Measurements from ENCODE around the gene MYO5A. TPM values are rescaled to one million over a fixed set of nuclear protein-coding genes. Genes with fewer than 3 reads are reported as not detected.
A peak's percentile ranks its signal among the peaks of the same experiment; 100 is the strongest.

Gene MYO5A
- total and polyA plus RNA-seq, 8 donors = 2.4 to 11.9 (median 8.1) TPM

GRCh38 chr15:52509500-52510245, 19.0 kb downstream of the MYO5A start:
- peaks cover 0 to 3% (median 0%) of the 10 kb centered on the region in 3 donors for H3K4me1 ChIP-seq
- intact Hi-C loops (cut with DNase I) = no loop called here
- no peak overlapping the region for H3K27ac ChIP-seq
- DNase-seq = no peak
- WGBS, 2 donors = 70 to 74% methylated on average over 3 of the region's 3 CpGs
- ATAC-seq = no peak
- H3K36me3 ChIP-seq = no peaks in the 10 kb centered on the region
- H3K9me3 ChIP-seq = no peaks in the 10 kb centered on the region
- TF ChIP-seq CTCF (IDR thresholded peaks at IDR 0.05) = no peak
- no peak for FAIRE-seq
- no peak overlapping the region for H3K4me3 ChIP-seq
- H3K27me3 ChIP-seq = no peaks in the 10 kb centered on the region

GRCh38 chr15:52506549-52506948, 22.1 kb downstream of the MYO5A start:
- H3K36me3 ChIP-seq = no peaks in the 10 kb centered on the region
- intact Hi-C loops (cut with DNase I) = no loop called here
- 80 to 91% methylated on average over 6 of the region's 6 CpGs for WGBS, 2 donors
- FAIRE-seq (no peak), DNase-seq (no peak), ATAC-seq (no peak)
- H3K9me3 ChIP-seq = no peaks in the 10 kb centered on the region
- no peaks in the 10 kb centered on the region for H3K27me3 ChIP-seq
- H3K27ac ChIP-seq = no peak overlapping the region
- H3K4me1 ChIP-seq = peaks cover 0 to 3% (median 0%) of the 10 kb centered on the region in 3 donors
- TF ChIP-seq CTCF (IDR thresholded peaks at IDR 0.05) = no peak
- no peak overlapping the region for H3K4me3 ChIP-seq

- DNase-seq (no peak), FAIRE-seq (no peak), ATAC-seq (no peak)
- no peak for TF ChIP-seq CTCF (IDR thresholded peaks at IDR 0.05)
- no peaks in the 10 kb centered on the region for H3K27me3 ChIP-seq
- no peak overlapping the region for H3K4me3 ChIP-seq
- H3K36me3 ChIP-seq = no peaks in the 10 kb centered on the region
- H3K4me1 ChIP-seq = peaks cover 0 to 3% (median 0%) of the 10 kb centered on the region in 3 donors
- 90 to 95% methylated on average over 6 of the region's 6 CpGs for WGBS, 2 donors
- no peaks in the 10 kb centered on the region for H3K9me3 ChIP-seq
- intact Hi-C loops (cut with DNase I) = no loop called here
- H3K27ac ChIP-seq = no peak overlapping the region
These were observed 23.5 kb downstream of the MYO5A start for GRCh38 chr15:52505151-52505550.

GRCh38 chr15:52503788-52504496, 24.7 kb downstream of the MYO5A start:
- FAIRE-seq = no peak

More at GRCh38 chr15:52503788-52504496, 24.7 kb downstream of the MYO5A start:
- no peak overlapping the region for H3K27ac ChIP-seq
- no peaks in the 10 kb centered on the region for H3K9me3 ChIP-seq
- H3K4me3 ChIP-seq = no peak overlapping the region
- intact Hi-C loops (cut with DNase I) = no loop called here
- peak in 1 of 4 donors; percentile 39 for ATAC-seq
- WGBS, 2 donors = 85 to 96% methylated on average over 5 of the region's 5 CpGs
- no peak for TF ChIP-seq CTCF (IDR thresholded peaks at IDR 0.05)
- H3K36me3 ChIP-seq = no peaks in the 10 kb centered on the region
- no peaks in the 10 kb centered on the region for H3K4me1 ChIP-seq
- no peak for DNase-seq
- no peaks in the 10 kb centered on the region for H3K27me3 ChIP-seq
